ENCODE results near the gene SYT17.

DNA sequence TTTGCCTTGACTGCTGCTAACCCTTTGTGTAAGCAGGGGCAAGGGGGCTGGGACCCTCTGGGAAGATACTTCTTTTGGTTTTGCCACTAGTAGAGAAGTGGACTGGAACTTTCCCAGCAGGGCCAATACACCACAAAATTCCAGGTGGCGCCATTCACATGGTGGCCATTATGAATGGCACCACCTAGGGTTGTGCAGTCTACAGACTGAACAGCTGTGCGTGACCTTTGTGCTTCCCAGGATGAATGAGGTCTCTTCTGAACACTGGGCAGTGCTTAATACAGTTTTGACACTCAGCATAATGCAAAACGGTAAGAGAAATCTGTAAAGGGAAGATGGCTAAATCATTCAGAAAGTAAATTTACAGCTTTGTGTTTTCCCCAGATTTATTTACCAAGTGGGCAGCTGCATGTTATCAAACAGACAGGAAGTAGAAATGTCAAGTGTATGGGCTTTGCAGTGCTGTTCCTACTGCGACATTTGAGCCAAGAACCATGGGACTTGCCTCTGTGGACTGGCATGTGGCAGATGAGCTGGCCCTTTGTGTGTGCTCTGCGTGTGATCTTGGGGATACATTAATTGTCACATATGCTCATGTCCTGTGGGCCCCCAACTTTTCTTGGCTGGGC, 9.2 kb downstream of the SYT17 start:
- TF ChIP-seq NFIC (IDR thresholded peaks at IDR 0.05): no peak
- TF ChIP-seq, protein P1, sequence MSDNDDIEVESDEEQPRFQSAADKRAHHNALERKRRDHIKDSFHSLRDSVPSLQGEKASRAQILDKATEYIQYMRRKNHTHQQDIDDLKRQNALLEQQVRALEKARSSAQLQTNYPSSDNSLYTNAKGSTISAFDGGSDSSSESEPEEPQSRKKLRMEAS (IDR thresholded peaks at IDR 0.05): no peak
- TF ChIP-seq TAF1 (IDR thresholded peaks at IDR 0.05; ENCODE audit: low read depth): no peak
- peak; percentile 5; the same call in 1 of the 2 replicates for TF ChIP-seq RAD21 (IDR thresholded peaks at IDR 0.05; ENCODE audit: low read depth)
- TF ChIP-seq TEAD4 (IDR thresholded peaks at IDR 0.05): no peak
- TF ChIP-seq EP300 (IDR thresholded peaks at IDR 0.05; ENCODE audit: borderline replicate concordance): no peak
- TF ChIP-seq, protein P2, sequence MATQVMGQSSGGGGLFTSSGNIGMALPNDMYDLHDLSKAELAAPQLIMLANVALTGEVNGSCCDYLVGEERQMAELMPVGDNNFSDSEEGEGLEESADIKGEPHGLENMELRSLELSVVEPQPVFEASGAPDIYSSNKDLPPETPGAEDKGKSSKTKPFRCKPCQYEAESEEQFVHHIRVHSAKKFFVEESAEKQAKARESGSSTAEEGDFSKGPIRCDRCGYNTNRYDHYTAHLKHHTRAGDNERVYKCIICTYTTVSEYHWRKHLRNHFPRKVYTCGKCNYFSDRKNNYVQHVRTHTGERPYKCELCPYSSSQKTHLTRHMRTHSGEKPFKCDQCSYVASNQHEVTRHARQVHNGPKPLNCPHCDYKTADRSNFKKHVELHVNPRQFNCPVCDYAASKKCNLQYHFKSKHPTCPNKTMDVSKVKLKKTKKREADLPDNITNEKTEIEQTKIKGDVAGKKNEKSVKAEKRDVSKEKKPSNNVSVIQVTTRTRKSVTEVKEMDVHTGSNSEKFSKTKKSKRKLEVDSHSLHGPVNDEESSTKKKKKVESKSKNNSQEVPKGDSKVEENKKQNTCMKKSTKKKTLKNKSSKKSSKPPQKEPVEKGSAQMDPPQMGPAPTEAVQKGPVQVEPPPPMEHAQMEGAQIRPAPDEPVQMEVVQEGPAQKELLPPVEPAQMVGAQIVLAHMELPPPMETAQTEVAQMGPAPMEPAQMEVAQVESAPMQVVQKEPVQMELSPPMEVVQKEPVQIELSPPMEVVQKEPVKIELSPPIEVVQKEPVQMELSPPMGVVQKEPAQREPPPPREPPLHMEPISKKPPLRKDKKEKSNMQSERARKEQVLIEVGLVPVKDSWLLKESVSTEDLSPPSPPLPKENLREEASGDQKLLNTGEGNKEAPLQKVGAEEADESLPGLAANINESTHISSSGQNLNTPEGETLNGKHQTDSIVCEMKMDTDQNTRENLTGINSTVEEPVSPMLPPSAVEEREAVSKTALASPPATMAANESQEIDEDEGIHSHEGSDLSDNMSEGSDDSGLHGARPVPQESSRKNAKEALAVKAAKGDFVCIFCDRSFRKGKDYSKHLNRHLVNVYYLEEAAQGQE (IDR thresholded peaks at IDR 0.05; ENCODE audit: low read depth): no peak
- no peak for TF ChIP-seq TCF12 (IDR thresholded peaks at IDR 0.05; ENCODE audit: low read depth)
- TF ChIP-seq CREB1 (IDR thresholded peaks at IDR 0.05; ENCODE audit: low read depth): no peak
- TF ChIP-seq ZBTB7A (IDR thresholded peaks at IDR 0.05; ENCODE audit: low read depth): no peak
